Activated naive CD8-positive, alpha-beta T cell treated with anti-CD3 and anti-CD28 coated beads, Interleukin-2, amount 50 U/mL, for 16 hours (primary cell): ENCODE data around the gene RNF31.
"Not testable (repeated sequence)": the region's sequence is repeated elsewhere in the genome, so short reads cannot be mapped to it uniquely, and the experiment has no call there.

Source experiments
- DNase-seq: peaks from one replicate; pipeline ENCODE4 v3.0.0-alpha.2; 2020; ENCODE audit warnings: low read depth, low spot score

RNF31 gene

DNA sequence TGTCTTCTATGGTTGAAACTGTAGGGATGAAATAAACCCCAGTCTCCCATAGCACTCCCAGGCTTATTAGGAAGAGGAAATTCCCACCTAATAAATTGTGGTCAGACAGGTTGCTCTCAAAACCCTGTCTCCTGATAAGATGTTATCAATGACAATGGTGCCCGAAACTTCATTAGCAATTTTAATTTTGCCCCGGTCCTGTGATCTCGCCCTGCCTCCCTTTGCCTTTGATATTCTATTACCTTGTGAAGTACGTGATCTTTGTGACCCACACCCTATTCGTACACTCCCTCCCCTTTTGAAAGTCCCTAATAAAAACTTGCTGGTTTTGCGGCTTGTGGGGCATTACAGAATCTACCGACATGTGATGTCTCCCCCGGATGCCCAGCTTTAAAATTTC is 55.2 kb downstream of the RNF31 start:
- DNase-seq: not testable (repeated sequence)

- not testable (repeated sequence) for DNase-seq
Observed at GRCh38 chr14:24203249-24203886, 56.1 kb downstream of the RNF31 start.

DNA sequence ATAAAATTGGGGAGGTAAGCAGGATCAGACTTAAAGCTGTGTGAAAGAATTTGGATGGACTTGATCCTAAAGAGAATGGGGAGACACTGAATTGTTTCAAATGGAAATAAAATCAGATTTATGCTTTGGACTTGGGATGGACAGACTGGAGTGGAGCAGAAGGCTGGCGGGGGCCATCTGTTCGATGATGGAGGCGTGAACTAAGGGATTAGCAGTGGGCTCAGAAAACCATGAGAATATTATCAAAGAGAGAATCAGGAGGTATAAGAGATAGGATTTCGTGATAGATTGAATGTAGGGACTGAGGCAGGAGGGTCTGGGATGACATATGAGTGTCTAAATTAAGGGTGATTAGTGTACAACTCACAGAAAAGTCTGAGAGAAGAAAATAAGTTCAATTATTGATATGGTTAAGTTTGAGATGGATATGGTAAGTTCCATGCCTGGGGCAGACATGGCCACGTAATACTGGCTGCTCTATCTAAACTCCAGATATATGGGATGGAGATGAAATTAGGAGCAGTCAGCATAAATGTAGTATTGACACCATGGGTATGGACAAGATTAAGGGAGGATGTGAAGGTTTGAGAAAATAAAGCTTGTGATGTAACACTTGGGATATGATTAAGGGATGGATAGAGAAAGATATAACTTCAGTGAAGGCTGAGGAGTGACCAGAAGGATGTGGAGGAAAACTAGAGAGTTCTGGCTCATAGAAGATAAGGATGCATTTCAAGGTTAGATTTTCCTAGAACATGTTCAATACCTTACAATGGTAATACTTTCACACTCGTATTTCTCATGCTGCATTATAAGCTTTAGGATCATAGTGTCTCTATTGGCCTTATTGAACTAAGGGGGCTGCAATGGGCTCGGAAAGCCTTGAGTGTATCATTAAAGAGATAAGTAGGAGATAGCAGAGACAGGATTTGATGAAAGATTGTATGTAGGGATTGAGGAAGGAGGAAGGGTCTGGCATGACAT is 57.2 kb downstream of the RNF31 start:
- no peak for DNase-seq

DNA sequence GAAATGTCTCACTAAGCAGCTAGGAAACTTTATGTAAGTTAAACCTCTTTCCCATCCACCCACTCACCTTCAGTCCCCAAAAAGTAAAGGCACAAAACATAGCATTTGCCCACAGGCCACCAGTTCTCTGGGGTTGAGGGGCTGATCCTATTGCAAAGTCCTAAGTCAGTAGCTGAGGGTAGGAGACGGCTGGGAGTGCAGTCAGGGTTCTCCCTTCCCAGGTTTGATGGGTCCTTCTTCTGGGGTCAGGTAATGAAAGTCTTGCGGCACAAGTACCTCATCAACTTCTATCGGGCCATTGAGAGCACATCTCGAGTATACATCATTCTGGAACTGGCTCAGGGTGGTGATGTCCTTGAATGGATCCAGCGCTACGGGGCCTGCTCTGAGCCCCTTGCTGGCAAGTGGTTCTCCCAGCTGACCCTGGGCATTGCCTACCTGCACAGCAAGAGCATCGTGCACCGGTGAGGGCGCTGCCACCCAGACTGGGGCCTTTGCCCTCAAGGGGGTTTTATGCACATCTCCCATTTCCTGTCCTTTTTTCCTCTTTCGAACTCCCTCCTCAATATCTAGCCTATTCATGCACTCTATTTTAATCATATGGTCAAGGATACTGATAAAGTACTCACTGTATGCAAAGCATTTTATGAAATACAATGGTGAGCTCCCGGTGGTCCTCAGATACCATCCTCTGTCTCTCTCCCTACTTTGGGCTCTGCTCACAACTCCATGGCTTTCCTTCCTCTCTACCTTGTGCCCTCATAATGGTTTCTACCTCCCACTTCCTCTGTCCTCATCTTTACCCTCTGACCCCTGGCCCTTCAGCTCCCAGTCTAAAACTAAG is 59.2 kb downstream of the RNF31 start:
- DNase-seq: no peak

- no peak for DNase-seq
Observed at GRCh38 chr14:24207104-24207551, 59.8 kb downstream of the RNF31 start.

GRCh38 chr14:24207625-24208024 is 60.3 kb downstream of the RNF31 start:
- DNase-seq: no peak
